ENCODE results near the gene KRT74. TPM values are rescaled to one million over a fixed set of nuclear protein-coding genes. Genes with fewer than 3 reads are reported as not detected.

KRT74 gene
- total RNA-seq (2021; ENCODE audit: unreplicated experiment) (not detected), Bru-seq, nascent RNA (not detected), BruChase-seq, experiment 1, labeled RNA remaining after a 2-hour chase (not detected), BruChase-seq, experiment 2, labeled RNA remaining after a 6-hour chase (not detected)
- polyA plus RNA-seq (2012; ENCODE audit: insufficient read length) = not detected
- long read RNA-seq = 0 reads

DNA sequence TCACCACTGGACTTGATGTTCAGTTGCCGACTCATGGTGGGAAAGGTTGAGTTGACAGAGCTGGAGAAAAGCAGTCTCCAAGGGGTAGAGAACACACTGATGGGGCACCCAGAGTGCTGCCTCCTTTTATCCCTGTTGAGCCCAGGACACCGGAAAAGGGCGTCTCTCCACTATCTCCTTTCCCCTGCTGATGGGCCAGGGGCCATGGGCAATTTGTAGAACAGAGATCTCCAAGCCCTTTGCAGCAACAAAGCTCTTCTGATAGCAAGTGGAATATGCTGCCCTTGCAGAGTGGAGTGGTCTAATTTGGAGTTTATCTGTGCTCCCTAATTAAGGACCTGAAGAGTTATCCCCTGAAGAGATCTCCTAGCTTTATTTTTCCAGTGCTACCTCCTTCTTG is at the start of gene KRT74:
Gene KRT74, minus strand, starts transcription at position 101 of the 400 bp plus-strand sequence. Its CDS starts 66 bp downstream, at position 35.
- Histone ChIP-seq H3K36me3 (ENCODE audit: control insufficient read depth, insufficient read depth, low read length) (no peaks in the 10 kb centered on the region), H3K4me1 (ENCODE audit: control insufficient read depth, insufficient read depth, low read length) (no peaks in the 10 kb centered on the region), H3K27me3 (ENCODE audit: control insufficient read depth, insufficient read depth, low read length) (peaks cover 7% of the 10 kb centered on the region; the same call in 1 of the 2 replicates), H3K4me3 (ENCODE audit: low read depth in 2 of 2, low read length in 2 of 2) (no peak within 1 kb of the TSS), H3K9me3 (ENCODE audit: control insufficient read depth, insufficient read depth, low read depth, low read length) (no peaks in the 10 kb centered on the region), H3K27ac (ENCODE audit: low read length) (no peak within 1 kb of the TSS)
- TF ChIP-seq, protein P1, sequence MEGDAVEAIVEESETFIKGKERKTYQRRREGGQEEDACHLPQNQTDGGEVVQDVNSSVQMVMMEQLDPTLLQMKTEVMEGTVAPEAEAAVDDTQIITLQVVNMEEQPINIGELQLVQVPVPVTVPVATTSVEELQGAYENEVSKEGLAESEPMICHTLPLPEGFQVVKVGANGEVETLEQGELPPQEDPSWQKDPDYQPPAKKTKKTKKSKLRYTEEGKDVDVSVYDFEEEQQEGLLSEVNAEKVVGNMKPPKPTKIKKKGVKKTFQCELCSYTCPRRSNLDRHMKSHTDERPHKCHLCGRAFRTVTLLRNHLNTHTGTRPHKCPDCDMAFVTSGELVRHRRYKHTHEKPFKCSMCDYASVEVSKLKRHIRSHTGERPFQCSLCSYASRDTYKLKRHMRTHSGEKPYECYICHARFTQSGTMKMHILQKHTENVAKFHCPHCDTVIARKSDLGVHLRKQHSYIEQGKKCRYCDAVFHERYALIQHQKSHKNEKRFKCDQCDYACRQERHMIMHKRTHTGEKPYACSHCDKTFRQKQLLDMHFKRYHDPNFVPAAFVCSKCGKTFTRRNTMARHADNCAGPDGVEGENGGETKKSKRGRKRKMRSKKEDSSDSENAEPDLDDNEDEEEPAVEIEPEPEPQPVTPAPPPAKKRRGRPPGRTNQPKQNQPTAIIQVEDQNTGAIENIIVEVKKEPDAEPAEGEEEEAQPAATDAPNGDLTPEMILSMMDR (IDR thresholded peaks at IDR 0.05) = no peak
- TF ChIP-seq SIN3A (IDR thresholded peaks at IDR 0.05; ENCODE audit: borderline replicate concordance, insufficient read depth, low read depth, low read length) (no peak), POLR2AphosphoS5 (IDR thresholded peaks at IDR 0.05; ENCODE audit: low read depth, low read length) (no peak)
- no peak for DNase-seq (ENCODE audit: low read depth, low spot score)
- POLR2A ChIA-PET = no interaction called here
- BruUV-seq (replicated peaks) = no TSS peak
- ATAC-seq = no peak
- intact Hi-C loops (cut with micrococcal nuclease; ENCODE audit: unreplicated experiment) = no loop called here
- in situ Hi-C loops (cut with HindIII; ENCODE audit: low pct_unique_long_range_greater_than_20kb, low sequenced_read_pairs) = no loop called here
- CTCF ChIA-PET = no interaction called here

DNA sequence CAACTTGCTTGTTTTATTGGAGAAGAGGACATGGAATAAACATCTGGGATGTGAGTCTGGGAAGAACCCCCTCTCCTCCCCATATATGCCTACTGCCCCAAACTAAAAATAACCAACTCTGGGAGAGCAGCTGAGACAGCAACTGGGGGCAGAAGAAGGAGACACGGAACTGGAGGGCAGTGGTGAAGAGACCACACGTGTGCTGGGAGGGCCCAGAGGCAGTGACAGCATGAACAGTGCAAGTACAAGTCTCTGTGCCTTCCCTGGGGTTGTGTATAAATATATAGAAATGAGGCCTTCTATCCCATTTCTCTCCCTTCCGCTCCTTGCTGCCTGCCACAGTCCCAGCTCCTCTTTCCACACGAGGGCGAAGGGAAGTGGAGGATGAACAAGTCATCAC is 48.7 kb upstream of the KRT74 start:
- BruUV-seq (replicated peaks) = no TSS peak
- no peaks in the 10 kb centered on the region for H3K36me3 ChIP-seq (ENCODE audit: control insufficient read depth, insufficient read depth, low read length)
- ATAC-seq (no peak), DNase-seq (ENCODE audit: low read depth, low spot score) (no peak)
- H3K4me3 ChIP-seq (ENCODE audit: low read depth in 2 of 2, low read length in 2 of 2) = no peak overlapping the region
- no peak overlapping the region for H3K27ac ChIP-seq (ENCODE audit: low read length)
- in situ Hi-C loops (cut with HindIII; ENCODE audit: low pct_unique_long_range_greater_than_20kb, low sequenced_read_pairs) (no loop called here), intact Hi-C loops (cut with micrococcal nuclease; ENCODE audit: unreplicated experiment) (no loop called here)
- POLR2A ChIA-PET = no interaction called here
- H3K9me3 ChIP-seq (ENCODE audit: control insufficient read depth, insufficient read depth, low read depth, low read length) = no peaks in the 10 kb centered on the region
- H3K4me1 ChIP-seq (ENCODE audit: control insufficient read depth, insufficient read depth, low read length) = no peaks in the 10 kb centered on the region
- peaks cover 28% of the 10 kb centered on the region for H3K27me3 ChIP-seq (ENCODE audit: control insufficient read depth, insufficient read depth, low read length)
- TF ChIP-seq POLR2AphosphoS5 (IDR thresholded peaks at IDR 0.05; ENCODE audit: low read depth, low read length) = no peak
- CTCF ChIA-PET = no interaction called here

DNA sequence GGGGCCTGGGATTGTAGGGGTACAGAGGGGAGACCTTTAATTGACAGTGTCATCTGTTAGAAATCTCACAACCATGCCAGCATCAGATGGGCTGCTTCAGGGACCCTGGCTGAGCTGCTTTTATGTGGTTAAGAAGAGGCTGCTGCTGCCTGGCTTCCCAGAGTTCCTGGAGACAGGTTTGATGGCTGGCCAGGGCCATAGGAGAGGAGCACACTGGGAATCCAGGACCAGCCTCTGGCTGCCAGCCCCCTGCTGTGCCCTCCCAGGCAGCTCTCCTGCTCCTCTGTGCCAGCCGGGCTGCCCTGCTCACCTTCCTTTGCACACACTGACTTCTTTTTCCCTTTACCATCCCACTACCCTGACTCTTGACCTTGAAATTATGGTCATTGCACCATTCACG is 45.2 kb upstream of the KRT74 start:
- CTCF ChIA-PET = interaction anchor here (0.7 kb wide), 1 partner anchor 120 kb away, joined by 5 read pairs; no protein-coding TSS in a partner anchor
- in situ Hi-C loops (cut with HindIII; ENCODE audit: low pct_unique_long_range_greater_than_20kb, low sequenced_read_pairs) = no loop called here

More for the DNA sequence above, 45.2 kb upstream of the KRT74 start:
- no peaks in the 10 kb centered on the region for H3K9me3 ChIP-seq (ENCODE audit: control insufficient read depth, insufficient read depth, low read depth, low read length)
- no peaks in the 10 kb centered on the region for H3K36me3 ChIP-seq (ENCODE audit: control insufficient read depth, insufficient read depth, low read length)
- H3K4me1 ChIP-seq (ENCODE audit: control insufficient read depth, insufficient read depth, low read length) = no peaks in the 10 kb centered on the region
- POLR2A ChIA-PET = no interaction called here
- peaks cover 9% of the 10 kb centered on the region for H3K27me3 ChIP-seq (ENCODE audit: control insufficient read depth, insufficient read depth, low read length)
- DNase-seq (ENCODE audit: low read depth, low spot score) (no peak), ATAC-seq (no peak)
- intact Hi-C loops (cut with micrococcal nuclease; ENCODE audit: unreplicated experiment) = no loop called here
- H3K4me3 ChIP-seq (ENCODE audit: low read depth in 2 of 2, low read length in 2 of 2) = no peak overlapping the region
- no TSS peak for BruUV-seq (replicated peaks)
- no peak overlapping the region for H3K27ac ChIP-seq (ENCODE audit: low read length)
- TF ChIP-seq TCF7L2 (IDR thresholded peaks at IDR 0.05; ENCODE audit: low read depth, low read length) = no peak
- no peak for TF ChIP-seq SIN3A (IDR thresholded peaks at IDR 0.05; ENCODE audit: borderline replicate concordance, insufficient read depth, low read depth, low read length)
- TF ChIP-seq POLR2AphosphoS5 (IDR thresholded peaks at IDR 0.05; ENCODE audit: low read depth, low read length) = no peak
- TF ChIP-seq, protein P2, sequence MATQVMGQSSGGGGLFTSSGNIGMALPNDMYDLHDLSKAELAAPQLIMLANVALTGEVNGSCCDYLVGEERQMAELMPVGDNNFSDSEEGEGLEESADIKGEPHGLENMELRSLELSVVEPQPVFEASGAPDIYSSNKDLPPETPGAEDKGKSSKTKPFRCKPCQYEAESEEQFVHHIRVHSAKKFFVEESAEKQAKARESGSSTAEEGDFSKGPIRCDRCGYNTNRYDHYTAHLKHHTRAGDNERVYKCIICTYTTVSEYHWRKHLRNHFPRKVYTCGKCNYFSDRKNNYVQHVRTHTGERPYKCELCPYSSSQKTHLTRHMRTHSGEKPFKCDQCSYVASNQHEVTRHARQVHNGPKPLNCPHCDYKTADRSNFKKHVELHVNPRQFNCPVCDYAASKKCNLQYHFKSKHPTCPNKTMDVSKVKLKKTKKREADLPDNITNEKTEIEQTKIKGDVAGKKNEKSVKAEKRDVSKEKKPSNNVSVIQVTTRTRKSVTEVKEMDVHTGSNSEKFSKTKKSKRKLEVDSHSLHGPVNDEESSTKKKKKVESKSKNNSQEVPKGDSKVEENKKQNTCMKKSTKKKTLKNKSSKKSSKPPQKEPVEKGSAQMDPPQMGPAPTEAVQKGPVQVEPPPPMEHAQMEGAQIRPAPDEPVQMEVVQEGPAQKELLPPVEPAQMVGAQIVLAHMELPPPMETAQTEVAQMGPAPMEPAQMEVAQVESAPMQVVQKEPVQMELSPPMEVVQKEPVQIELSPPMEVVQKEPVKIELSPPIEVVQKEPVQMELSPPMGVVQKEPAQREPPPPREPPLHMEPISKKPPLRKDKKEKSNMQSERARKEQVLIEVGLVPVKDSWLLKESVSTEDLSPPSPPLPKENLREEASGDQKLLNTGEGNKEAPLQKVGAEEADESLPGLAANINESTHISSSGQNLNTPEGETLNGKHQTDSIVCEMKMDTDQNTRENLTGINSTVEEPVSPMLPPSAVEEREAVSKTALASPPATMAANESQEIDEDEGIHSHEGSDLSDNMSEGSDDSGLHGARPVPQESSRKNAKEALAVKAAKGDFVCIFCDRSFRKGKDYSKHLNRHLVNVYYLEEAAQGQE (IDR thresholded peaks at IDR 0.05; ENCODE audit: insufficient read depth in 1 of 2, low read depth in 2 of 2, low read length in 1 of 2) = no peak
- TF ChIP-seq, protein P1 (IDR thresholded peaks at IDR 0.05) = no peak
